ENCODE measurements around the gene SLC45A1. TPM values are rescaled to one million over a fixed set of nuclear protein-coding genes. Genes with fewer than 3 reads are reported as not detected.
A peak's percentile ranks its signal among the peaks of the same experiment; 100 is the strongest.

Gene SLC45A1
- total RNA-seq, 1 donor from 2014 or later: 1.8 TPM

GRCh38 chr1:8360493-8361197, 42.7 kb downstream of the SLC45A1 start:
- no peaks in the 10 kb centered on the region for H3K27me3 ChIP-seq (ENCODE audit: low read depth)
- intact Hi-C loops (cut with micrococcal nuclease): no loop called here
- H3K27ac ChIP-seq (replicated peaks): peak overlapping the region; percentile 94
- H3K4me1 ChIP-seq: peaks cover 79% of the 10 kb centered on the region
- H3K4me3 ChIP-seq: no peak overlapping the region
- no peak for TF ChIP-seq CTCF (IDR thresholded peaks at IDR 0.05; ENCODE audit: borderline replicate concordance)
- peaks cover 100% of the 10 kb centered on the region for H3K36me3 ChIP-seq
- no peak for DNase-seq
- H3K9me3 ChIP-seq (replicated peaks): no peaks in the 10 kb centered on the region

- peak overlapping the region; percentile 94 for H3K27ac ChIP-seq (replicated peaks)
- peaks cover 79% of the 10 kb centered on the region for H3K4me1 ChIP-seq
- no peak for TF ChIP-seq CTCF (IDR thresholded peaks at IDR 0.05; ENCODE audit: borderline replicate concordance)
- DNase-seq: no peak
- no peak overlapping the region for H3K4me3 ChIP-seq
- H3K36me3 ChIP-seq: peaks cover 100% of the 10 kb centered on the region
- intact Hi-C loops (cut with micrococcal nuclease): no loop called here
- no peaks in the 10 kb centered on the region for H3K9me3 ChIP-seq (replicated peaks)
- H3K27me3 ChIP-seq (ENCODE audit: low read depth): no peaks in the 10 kb centered on the region
Measured at GRCh38 chr1:8361198-8361849, 43.4 kb downstream of the SLC45A1 start.

GRCh38 chr1:8362701-8363101, 44.8 kb downstream of the SLC45A1 start:
- H3K36me3 ChIP-seq: peaks cover 87% of the 10 kb centered on the region
- no peak for TF ChIP-seq CTCF (IDR thresholded peaks at IDR 0.05; ENCODE audit: borderline replicate concordance)
- H3K4me3 ChIP-seq: no peak overlapping the region
- no peak for DNase-seq
- peaks cover 79% of the 10 kb centered on the region for H3K4me1 ChIP-seq
- H3K27ac ChIP-seq (replicated peaks): peak overlapping the region; percentile 94
- intact Hi-C loops (cut with micrococcal nuclease): no loop called here
- H3K27me3 ChIP-seq (ENCODE audit: low read depth): no peaks in the 10 kb centered on the region
- H3K9me3 ChIP-seq (replicated peaks): no peaks in the 10 kb centered on the region

GRCh38 chr1:8363186-8363766, 45.4 kb downstream of the SLC45A1 start:
- intact Hi-C loops (cut with micrococcal nuclease): no loop called here
- H3K4me1 ChIP-seq: peaks cover 79% of the 10 kb centered on the region
- H3K27me3 ChIP-seq (ENCODE audit: low read depth): no peaks in the 10 kb centered on the region
- H3K4me3 ChIP-seq: peak overlapping the region; percentile 31
- H3K36me3 ChIP-seq: peaks cover 81% of the 10 kb centered on the region
- H3K27ac ChIP-seq (replicated peaks): peak overlapping the region; percentile 94
- TF ChIP-seq CTCF (IDR thresholded peaks at IDR 0.05; ENCODE audit: borderline replicate concordance): no peak
- DNase-seq: no peak
- no peaks in the 10 kb centered on the region for H3K9me3 ChIP-seq (replicated peaks)

GRCh38 chr1:8363767-8364301, 45.9 kb downstream of the SLC45A1 start:
- DNase-seq: no peak

More at GRCh38 chr1:8363767-8364301, 45.9 kb downstream of the SLC45A1 start:
- TF ChIP-seq CTCF (IDR thresholded peaks at IDR 0.05; ENCODE audit: borderline replicate concordance): no peak
- Histone ChIP-seq H3K9me3 (replicated peaks) (no peaks in the 10 kb centered on the region), H3K4me1 (peaks cover 79% of the 10 kb centered on the region), H3K27me3 (ENCODE audit: low read depth) (no peaks in the 10 kb centered on the region), H3K36me3 (peaks cover 76% of the 10 kb centered on the region), H3K27ac (replicated peaks) (peak overlapping the region; percentile 94), H3K4me3 (peak overlapping the region; percentile 31)
- intact Hi-C loops (cut with micrococcal nuclease): no loop called here

Measured in left ventricle myocardium inferior (tissue), 1 donor.